Endothelial cell of umbilical vein (primary cell): Measurements from ENCODE around the gene GULP1. TPM values are rescaled to one million over a fixed set of nuclear protein-coding genes. Genes with fewer than 3 reads are reported as not detected.

Source experiments
- BruUV-seq: library from RNA; stranded (reverse); fragments of 400-500 nt; replicated peaks from 2 replicates; lab custom pipeline; 2021; lab: Mats Ljungman, UMichigan
- CTCF ChIA-PET: fragments of 300-600, 350-600 bp; sonication (Branson Sonifier 250); formaldehyde crosslinking; loops from one replicate; lab custom pipeline; 2021; ENCODE audit warnings: antibody characterized with exemption, inconsistent platforms; lab: Charles Lee
- POLR2A ChIA-PET: fragments of 300-600, 350-600 bp; sonication (Branson Sonifier 250); formaldehyde crosslinking; loops from one replicate; lab custom pipeline; 2021; ENCODE audit warnings: antibody characterized with exemption, inconsistent platforms; lab: Charles Lee
- DNase-seq: peaks from one replicate; pipeline ENCODE4 v3.0.0-alpha.2; 2011; ENCODE audit warnings: low read depth, low spot score
- FAIRE-seq: peaks from 2 replicates; lab custom pipeline; 2011; peaks lifted over from hg19 to GRCh38; lab: Jason Lieb, UNC
- H2AFZ ChIP-seq: 2 replicates; pipeline ENCODE4 v1.6.0; 2012; ENCODE audit warnings: low read depth, low read length, control low read depth, inconsistent platforms
- H3K27ac ChIP-seq: 2 replicates; pipeline ENCODE4 v1.5.1; 2011; ENCODE audit warnings: low read depth, mild to moderate bottlenecking, control low read depth, low read length, moderate library complexity; ENCODE audit not compliant: insufficient read depth
- H3K27me3 ChIP-seq, 2 experiments: 2 replicates each; pipeline versions ENCODE4 v1.6.0 to v1.6.1; 2011; ENCODE audit warnings: low read length in 2 of 2, mixed read lengths in 1 of 2; ENCODE audit not compliant: control insufficient read depth in 2 of 2, insufficient read depth in 2 of 2
- H3K36me3 ChIP-seq, 2 experiments: 2 replicates in 1 of 2; 3 replicates in 1 of 2; pipeline ENCODE4 v1.5.1; 2011; ENCODE audit warnings: low read length in 2 of 2, mild to moderate bottlenecking in 1 of 2, moderate library complexity in 1 of 2; ENCODE audit not compliant: control insufficient read depth in 2 of 2, insufficient read depth in 2 of 2; ENCODE audit errors: extremely low read depth in 1 of 2
- H3K4me1 ChIP-seq: 3 replicates; pipeline ENCODE4 v1.5.1; 2011; ENCODE audit warnings: mild to moderate bottlenecking, low read length; ENCODE audit not compliant: control insufficient read depth, insufficient read depth; ENCODE audit errors: extremely low read depth
- H3K4me2 ChIP-seq: 2 replicates; pipeline ENCODE4 v1.6.1; 2011; ENCODE audit warnings: low read length, control low read depth, mixed read lengths; ENCODE audit not compliant: insufficient read depth
- H3K4me3 ChIP-seq, 3 experiments: fragments of 200-600 bp in 1 of 3; sonication (generic), shearing (Covaris generic) in 1 of 3; replicated peaks in 1 of 3; 2 replicates each; pipeline ENCODE4 v1.5.1; 2011 to 2016; ENCODE audit warnings: control low read depth in 3 of 3, low read length in 3 of 3, mild to moderate bottlenecking in 2 of 3, inconsistent platforms in 1 of 3, low read depth in 1 of 3, moderate library complexity in 1 of 3; ENCODE audit not compliant: insufficient read depth in 1 of 3
- H3K79me2 ChIP-seq: 2 replicates; pipeline ENCODE4 v1.6.0; 2012; ENCODE audit warnings: low read length, inconsistent platforms; ENCODE audit not compliant: control insufficient read depth, insufficient read depth
- H3K9ac ChIP-seq: replicated peaks from 2 replicates; pipeline ENCODE3; 2011; ENCODE audit warnings: low read length, control low read depth; ENCODE audit not compliant: insufficient read depth; ENCODE audit errors: extremely low read depth
- H3K9me1 ChIP-seq: replicated peaks from 3 replicates; pipeline ENCODE4 v1.6.0; 2011; ENCODE audit warnings: mild to moderate bottlenecking, low read length; ENCODE audit not compliant: control insufficient read depth, insufficient read depth; ENCODE audit errors: extremely low read depth
- H3K9me3 ChIP-seq: replicated peaks from 2 replicates; pipeline ENCODE4 v1.5.1; 2012; ENCODE audit warnings: low read length, inconsistent platforms; ENCODE audit not compliant: control insufficient read depth, insufficient read depth
- H4K20me1 ChIP-seq: replicated peaks from 2 replicates; pipeline ENCODE3; 2011; ENCODE audit warnings: mild to moderate bottlenecking, low read length; ENCODE audit not compliant: control insufficient read depth, insufficient read depth; ENCODE audit errors: extremely low read depth
- CTCF ChIP-seq, 2 donors: IDR thresholded peaks; 1 replicate in 1 of 2; 2 replicates in 1 of 2; pipeline ENCODE4 v1.5.1; 2011; ENCODE audit warnings: low read length in 2 of 2, mild to moderate bottlenecking in 2 of 2, moderate library complexity in 2 of 2, control low read depth in 1 of 2, inconsistent platforms in 1 of 2, low read depth in 1 of 2; ENCODE audit not compliant: insufficient read depth in 1 of 2; ENCODE audit errors: extremely low read depth in 1 of 2
- FOS ChIP-seq: IDR thresholded peaks from 2 replicates; pipeline ENCODE4 v1.6.1; 2011; ENCODE audit warnings: mild to moderate bottlenecking, low read length, moderate library complexity, borderline replicate concordance; ENCODE audit not compliant: insufficient read depth
- MAX ChIP-seq: IDR thresholded peaks from 2 replicates; pipeline ENCODE4 v1.6.1; 2011; ENCODE audit not compliant: insufficient read depth, insufficient read length
- MYC ChIP-seq: IDR thresholded peaks from one replicate; pipeline ENCODE4 v1.6.1; 2011; ENCODE audit warnings: mild to moderate bottlenecking, low read depth, low read length
- dilution Hi-C: fragments of 300-500 bp; cut with MboI; formaldehyde crosslinking; loops from one replicate; pipeline ENCODE4 v1.15.0; 2019; ENCODE audit warnings: low sequenced_read_pairs; ENCODE audit not compliant: extremely low pct_ligation_motif_present
- intact Hi-C: fragments of 100-400 bp; cut with micrococcal nuclease; formaldehyde crosslinking; loops from one replicate; pipeline ENCODE4 v1.10.0; 2022
- polyA plus RNA-seq, 4 experiments: library from polyadenylated mRNA; depleted of rRNA in 3 of 4; stranded (reverse) in 3 of 4; unstranded in 1 of 4; fragments of >200 nt; gene quantifications; 2 replicates each; pipeline versions ENCODE4 v1.2.1 to v1.2.3, GENCODE V29; 2011 to 2012; ENCODE audit warnings: missing spikeins in 1 of 4
- total RNA-seq: library from RNA; stranded (reverse); gene quantifications from 2 replicates; pipeline ENCODE4 v1.2.3, GENCODE V29; 2021

GULP1 gene
- total and polyA plus RNA-seq, 2 donors (not counting 3 experiments of a cell fraction or from before 2014, with no cell fraction given) = 24.4 to 53.8 TPM

- H3K36me3 ChIP-seq = no peaks in the 10 kb centered on the region
- peak; percentile 65 for DNase-seq
- no peaks in the 10 kb centered on the region for H3K9me3 ChIP-seq
- ChIA-PET POLR2A (no interaction called here), CTCF (interaction anchor here (0.6 to 8.2 kb wide), 36 partner anchors 10 to 938 kb away, joined by 3 to 250 read pairs (median 5); partner anchors contain the start of genes COL3A1 and COL5A2)
- no peak overlapping the region for H2AFZ ChIP-seq
- H3K9ac ChIP-seq = no peak overlapping the region
- H3K27me3 ChIP-seq = no peaks in the 10 kb centered on the region
- no peak overlapping the region for H3K4me2 ChIP-seq
- peak; percentile 49 to 59 for TF ChIP-seq CTCF (IDR thresholded peaks at IDR 0.05; ENCODE audit: extremely low read depth in 1 of 2, insufficient read depth in 1 of 2, low read depth in 1 of 2, low read length in 2 of 2)
- no peak for TF ChIP-seq MAX
- no peak for TF ChIP-seq MYC
- TF ChIP-seq FOS = no peak
- dilution Hi-C loops (no loop called here), intact Hi-C loops (loop anchor here (1.0 to 2.0 kb wide), 6 partner anchors 240 to 888 kb away; no protein-coding TSS in a partner anchor)
- FAIRE-seq = no peak
- no peak overlapping the region for H3K4me3 ChIP-seq
- peaks cover 22% of the 10 kb centered on the region for H3K4me1 ChIP-seq
- BruUV-seq = no TSS peak
- no peaks in the 10 kb centered on the region for H3K9me1 ChIP-seq
- no peaks in the 10 kb centered on the region for H4K20me1 ChIP-seq
- H3K27ac ChIP-seq = no peak overlapping the region
- no peaks in the 10 kb centered on the region for H3K79me2 ChIP-seq
Observed at GRCh38 chr2:188524519-188525113, 232.9 kb downstream of the GULP1 start.
